Measurements from ENCODE around the gene TMPRSS6.
A peak's percentile ranks its signal among the peaks of the same experiment; 100 is the strongest.

The TMPRSS6 gene

DNA sequence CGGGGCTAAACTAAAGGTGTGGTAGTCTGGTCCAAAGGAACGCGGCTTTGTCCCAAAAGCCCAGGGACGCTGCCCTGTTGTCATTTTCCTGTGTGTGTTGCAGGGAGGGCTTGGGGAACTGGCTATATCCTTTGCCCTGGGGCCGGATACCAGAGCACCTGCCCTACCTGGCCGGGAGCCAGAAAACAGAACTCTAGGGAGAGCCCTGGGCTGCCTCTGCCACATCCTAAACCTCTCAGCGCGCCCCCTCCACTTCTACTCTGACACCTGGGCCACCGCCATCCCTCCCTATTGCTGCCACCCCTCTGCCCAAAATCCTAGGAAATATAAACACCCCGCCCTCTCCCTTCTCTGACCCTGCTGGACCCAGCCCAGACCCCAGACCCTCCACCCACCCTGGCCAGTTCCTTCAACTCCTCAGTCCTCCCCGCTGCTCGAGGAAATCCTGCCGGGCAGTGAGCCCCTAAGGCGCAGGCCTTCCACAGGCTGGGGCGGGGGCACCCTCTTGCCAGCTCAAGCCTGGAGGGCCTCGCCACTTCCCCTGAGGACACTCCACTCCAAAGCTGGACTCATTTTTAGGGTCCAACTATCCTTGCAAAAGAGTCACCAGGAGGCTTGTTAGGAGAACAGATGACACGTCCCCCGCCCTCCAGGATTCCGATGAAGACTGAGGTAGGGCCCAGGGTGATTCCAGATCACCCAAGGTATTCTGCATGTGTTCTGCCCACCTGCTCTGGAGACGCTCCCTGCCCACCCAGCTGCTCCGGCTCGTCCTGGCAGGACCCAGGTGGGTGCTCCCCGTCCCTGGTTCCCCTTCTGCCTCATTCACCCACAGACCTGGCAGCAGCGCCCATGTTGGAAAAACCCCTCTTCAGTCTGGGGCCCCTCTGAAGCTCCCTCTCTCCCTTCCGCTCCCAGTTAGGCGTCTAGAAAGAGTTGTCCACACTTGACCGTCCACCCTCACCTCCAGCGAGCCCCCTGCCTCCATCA lies 45.8 kb downstream of the TMPRSS6 start:
- DNase-seq, result no peak

- no peak for DNase-seq
Observed at GRCh38 chr22:37062702-37063381, 46.7 kb downstream of the TMPRSS6 start.

GRCh38 chr22:37062376-37062675 lies 47.2 kb downstream of the TMPRSS6 start:
- DNase-seq, result no peak

DNA sequence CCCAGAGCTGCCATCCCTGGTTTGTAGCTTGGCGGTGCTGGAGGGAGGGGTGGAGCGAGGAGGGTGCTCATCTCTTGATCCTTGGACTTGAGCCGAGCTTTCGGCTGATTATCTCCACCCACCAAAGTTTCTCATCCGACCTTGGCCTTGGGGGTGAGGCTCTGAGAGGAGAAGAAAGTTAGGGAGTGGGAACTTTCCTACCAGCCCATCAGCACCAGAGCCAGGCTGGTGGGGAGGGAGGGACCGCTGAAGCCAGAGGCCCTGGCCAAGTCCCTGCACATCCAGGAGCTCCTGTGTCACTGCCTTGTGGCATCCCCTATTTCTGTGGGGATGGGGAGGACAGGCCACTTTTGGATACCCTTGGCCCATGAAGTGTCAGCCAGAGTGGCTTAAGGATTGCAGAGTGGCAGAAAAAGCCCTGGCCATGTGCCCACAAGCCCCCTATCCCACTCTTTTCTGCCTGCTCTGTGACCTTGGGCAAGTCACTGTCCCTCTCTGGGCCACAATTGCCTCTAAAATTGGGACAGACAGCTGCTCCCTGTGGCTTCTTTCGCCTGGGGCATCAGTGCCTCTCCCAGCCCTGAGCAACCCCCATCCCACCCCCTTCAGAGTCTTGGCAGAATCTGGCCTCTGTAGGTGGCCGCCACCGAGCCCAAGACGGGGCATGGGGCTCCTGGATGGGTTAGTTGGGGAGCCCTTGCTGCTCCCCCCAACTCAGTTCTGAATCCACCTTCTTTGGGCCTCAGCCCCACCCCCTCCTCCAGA lies 47.7 kb downstream of the TMPRSS6 start:
- no peak for DNase-seq

GRCh38 chr22:37060801-37061610 lies 48.5 kb downstream of the TMPRSS6 start:
- no peak for DNase-seq

DNA sequence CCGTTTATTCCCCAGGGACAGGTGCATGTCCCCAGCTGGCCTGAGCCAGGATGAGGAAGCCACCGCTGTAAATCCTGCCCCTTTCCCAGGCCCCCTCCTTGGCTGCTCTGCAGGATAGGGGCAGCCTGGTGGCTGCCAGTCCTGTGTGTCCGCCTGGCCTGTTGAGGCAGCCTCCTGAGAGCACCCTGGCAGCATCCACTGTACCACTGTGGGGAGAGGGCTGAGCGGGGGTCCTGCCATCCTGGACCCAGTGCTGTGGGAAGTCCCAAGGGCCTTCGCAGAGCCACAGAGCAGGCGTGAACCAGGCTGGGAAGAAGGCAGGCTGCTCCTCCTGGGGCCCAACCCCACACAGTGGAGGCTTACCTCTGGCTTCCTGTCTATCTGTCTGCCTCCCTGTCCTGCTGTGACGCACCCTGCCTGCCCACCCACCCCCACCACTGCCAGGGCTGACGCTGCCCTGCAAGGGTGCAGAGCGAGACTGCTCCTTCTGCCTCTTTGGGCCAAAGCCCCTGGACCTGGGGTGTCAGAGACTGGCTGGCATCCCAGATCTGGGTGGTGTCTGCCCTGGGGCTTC lies 49.5 kb downstream of the TMPRSS6 start:
- DNase-seq, result no peak

- DNase-seq, result no peak
Observed at GRCh38 chr22:37058917-37059701, 50.4 kb downstream of the TMPRSS6 start.

- no peak for DNase-seq
Observed at GRCh38 chr22:37057796-37058510, 51.6 kb downstream of the TMPRSS6 start.

- DNase-seq, result no peak
Observed at GRCh38 chr22:37057226-37057625, 52.3 kb downstream of the TMPRSS6 start.

GRCh38 chr22:37056246-37056645 lies 53.3 kb downstream of the TMPRSS6 start:
- no peak for DNase-seq

DNA sequence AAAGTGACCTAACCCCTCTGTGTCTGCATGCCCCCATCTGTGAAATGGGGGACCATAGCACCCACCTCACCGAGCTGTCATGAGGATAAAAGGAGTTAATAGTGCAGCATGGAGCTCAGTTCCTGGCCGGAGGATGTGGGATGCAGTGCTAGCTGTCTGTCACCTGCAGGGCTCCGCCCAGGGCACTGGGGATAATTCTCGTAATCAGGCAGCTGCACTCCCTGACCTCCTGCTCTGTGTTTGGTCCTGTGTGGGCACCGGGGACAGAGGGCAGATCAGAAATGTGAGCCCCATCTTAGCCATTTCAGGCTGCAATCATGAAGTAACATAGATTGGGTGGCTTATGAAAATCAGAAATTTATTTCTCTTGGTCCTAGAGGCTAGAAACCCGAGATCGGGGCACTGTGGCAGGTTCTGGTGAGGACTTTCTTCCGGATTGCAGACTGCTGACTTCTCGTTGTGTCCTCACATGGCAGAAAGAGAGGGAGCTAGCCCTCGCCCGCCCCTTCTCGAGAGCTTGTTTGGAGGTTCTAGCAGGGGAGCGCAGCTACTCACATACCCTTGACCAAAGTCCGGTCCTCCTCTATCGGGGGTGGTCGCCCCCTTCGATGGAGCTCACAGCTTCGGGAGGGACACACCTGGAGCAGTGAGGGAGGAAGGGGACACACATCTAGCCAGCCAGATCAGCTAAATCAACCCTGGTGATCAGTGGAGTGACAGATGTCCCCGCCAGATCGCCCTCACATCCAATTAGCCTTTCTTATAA lies 54.7 kb downstream of the TMPRSS6 start:
- no peak for DNase-seq

DNA sequence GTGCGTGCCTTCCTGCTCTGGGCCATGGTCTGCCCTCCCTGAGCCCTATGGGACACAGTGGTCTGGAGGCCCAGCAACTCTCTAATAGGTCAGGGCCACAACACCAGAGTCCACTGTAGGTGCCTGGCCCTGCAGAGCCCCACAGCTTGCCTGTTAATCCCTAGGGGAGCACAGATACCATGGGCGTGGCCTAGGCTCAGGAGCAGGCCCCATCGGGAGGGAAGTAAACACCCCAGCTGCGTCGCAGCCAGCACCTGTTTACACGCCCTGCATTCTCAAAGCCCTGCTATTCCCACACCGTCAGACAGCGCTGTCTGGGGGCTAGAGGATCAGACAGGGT lies 55.5 kb downstream of the TMPRSS6 start:
- DNase-seq, result no peak

- no peak for DNase-seq
Observed at GRCh38 chr22:37053310-37054055, 56.0 kb downstream of the TMPRSS6 start.

GRCh38 chr22:37052386-37053309 lies 56.9 kb downstream of the TMPRSS6 start:
- DNase-seq, result no peak

GRCh38 chr22:37051391-37052385 lies 57.8 kb downstream of the TMPRSS6 start, which contains the start of gene KCTD17:
Gene KCTD17, plus strand, starts transcription at chr22:37051742. Its CDS starts 19 bp downstream, at chr22:37051761.
- DNase-seq, result peak; percentile 67

GRCh38 chr22:37050913-37051312 lies 58.6 kb downstream of the TMPRSS6 start:
- DNase-seq, result no peak

DNA sequence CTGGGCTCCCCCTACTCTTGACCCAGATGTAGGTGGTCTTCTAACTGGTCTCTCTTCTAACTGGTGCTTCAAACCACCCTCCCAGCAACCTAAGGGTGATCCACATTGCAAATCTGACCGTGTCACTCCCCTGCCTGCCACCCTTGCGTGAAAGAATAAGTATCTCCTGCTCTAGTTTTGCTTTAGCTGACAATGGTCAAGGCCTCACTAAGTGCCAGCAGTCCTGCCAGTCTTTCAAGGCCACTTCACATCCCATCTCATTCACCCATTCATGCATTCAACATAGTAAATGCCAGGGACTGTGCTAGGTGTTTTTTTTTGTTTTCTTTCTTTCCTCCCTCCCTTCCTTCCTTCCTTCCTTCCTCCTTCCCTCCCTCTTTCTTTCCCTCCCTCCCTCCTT lies 60.3 kb downstream of the TMPRSS6 start:
- no peak for DNase-seq

Data from fibroblast of skin of right quadriceps (primary cell).